Breast epithelium (tissue), 3 donors: ENCODE results near the gene DDX24.

Experiments
- CTCF ChIP-seq, 3 donors: fragments of 450-650 bp; IDR thresholded peaks; one replicate each; pipeline ENCODE4 v1.5.1; 2016 to 2017; ENCODE audit warnings: antibody characterized with exemption in 3 of 3, mild to moderate bottlenecking in 3 of 3, moderate library complexity in 3 of 3
- POLR2A ChIP-seq: fragments of 450-650 bp; IDR thresholded peaks from one replicate; pipeline ENCODE4 v1.6.1; 2016; ENCODE audit warnings: antibody characterized with exemption, mild to moderate bottlenecking, moderate library complexity
- POLR2AphosphoS5 ChIP-seq, 3 donors: sonication (generic); formaldehyde crosslinking; IDR thresholded peaks; one replicate each; pipeline ENCODE4 v1.6.1; 2017; ENCODE audit warnings: antibody characterized with exemption in 3 of 3

DNA sequence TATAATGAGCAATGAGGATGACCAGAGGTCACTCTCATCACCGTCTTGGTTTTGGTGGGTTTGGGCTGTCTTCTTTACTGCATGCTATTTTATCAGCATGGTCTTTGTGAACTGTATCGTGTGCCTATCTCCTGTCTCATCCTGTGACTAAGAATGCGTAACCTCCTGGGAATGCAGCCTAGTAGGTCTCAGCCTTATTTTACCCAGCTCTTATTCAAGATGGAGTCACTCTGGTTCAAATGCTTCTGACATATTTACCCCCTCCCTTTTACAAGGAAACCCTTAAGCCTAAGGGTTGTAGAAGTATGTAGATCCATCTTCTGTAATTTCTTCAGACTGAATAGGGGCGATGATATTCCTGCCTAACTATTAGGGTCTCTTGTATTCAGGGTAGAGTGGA is 8.5 kb upstream of the DDX24 start:
- no peak for TF ChIP-seq CTCF (IDR thresholded peaks at IDR 0.05)
- TF ChIP-seq POLR2A = no peak
- no peak for TF ChIP-seq POLR2AphosphoS5 (IDR thresholded peaks at IDR 0.05)
